GM12801 (cell line): Measurements from ENCODE around the gene TIMM22.

Source experiments
- CTCF ChIP-seq: IDR thresholded peaks from one replicate; pipeline ENCODE4 v1.5.1; 2011; ENCODE audit warnings: control low read depth; ENCODE audit not compliant: insufficient read length; ENCODE audit errors: extremely low read depth

TIMM22 gene

GRCh38 chr17:1011760-1012735 lies 15.1 kb downstream of the TIMM22 start:
- TF ChIP-seq CTCF, result no peak

- TF ChIP-seq CTCF, result no peak
These were observed 16.1 kb downstream of the TIMM22 start for GRCh38 chr17:1012823-1013728.

- TF ChIP-seq CTCF, result no peak
These were observed 16.8 kb downstream of the TIMM22 start for GRCh38 chr17:1013729-1014090.

GRCh38 chr17:1018547-1018946 lies 21.6 kb downstream of the TIMM22 start:
- no peak for TF ChIP-seq CTCF

GRCh38 chr17:1019451-1019850 lies 22.5 kb downstream of the TIMM22 start:
- no peak for TF ChIP-seq CTCF

GRCh38 chr17:1021147-1021546 lies 24.2 kb downstream of the TIMM22 start:
- no peak for TF ChIP-seq CTCF

- no peak for TF ChIP-seq CTCF
These were observed 25.5 kb downstream of the TIMM22 start for GRCh38 chr17:1022278-1023024.
